ENCODE data around the gene CHMP4B. TPM values are rescaled to one million over a fixed set of nuclear protein-coding genes. Genes with fewer than 3 reads are reported as not detected.

Gene CHMP4B
- polyA plus RNA-seq, 1 donor = 93.7 TPM

GRCh38 chr20:33896509-33896908 is 85.4 kb downstream of the CHMP4B start:
- DNase-seq = no peak

GRCh38 chr20:33897313-33897912 is 86.3 kb downstream of the CHMP4B start:
- DNase-seq = no peak

DNA sequence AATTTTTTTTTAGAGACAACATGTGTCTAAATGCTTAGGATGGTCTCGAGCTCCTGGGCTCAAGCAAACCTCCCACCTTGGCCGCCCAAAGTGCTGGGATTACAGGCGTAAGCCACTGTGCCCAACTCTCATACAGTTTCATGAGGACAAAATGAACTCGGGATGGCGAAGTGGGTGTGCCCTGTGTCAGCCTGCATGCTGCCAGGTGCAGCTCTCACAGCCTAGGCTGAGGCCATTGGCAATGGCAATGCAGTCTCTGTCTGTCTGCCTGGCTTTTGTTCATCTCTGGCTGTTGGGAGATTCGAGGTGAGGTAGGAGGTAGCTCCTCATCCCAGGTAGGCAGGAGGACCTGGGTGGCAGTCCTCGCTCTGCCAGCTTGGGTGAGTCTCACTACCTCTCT is 88.0 kb downstream of the CHMP4B start:
- no peak for DNase-seq

DNA sequence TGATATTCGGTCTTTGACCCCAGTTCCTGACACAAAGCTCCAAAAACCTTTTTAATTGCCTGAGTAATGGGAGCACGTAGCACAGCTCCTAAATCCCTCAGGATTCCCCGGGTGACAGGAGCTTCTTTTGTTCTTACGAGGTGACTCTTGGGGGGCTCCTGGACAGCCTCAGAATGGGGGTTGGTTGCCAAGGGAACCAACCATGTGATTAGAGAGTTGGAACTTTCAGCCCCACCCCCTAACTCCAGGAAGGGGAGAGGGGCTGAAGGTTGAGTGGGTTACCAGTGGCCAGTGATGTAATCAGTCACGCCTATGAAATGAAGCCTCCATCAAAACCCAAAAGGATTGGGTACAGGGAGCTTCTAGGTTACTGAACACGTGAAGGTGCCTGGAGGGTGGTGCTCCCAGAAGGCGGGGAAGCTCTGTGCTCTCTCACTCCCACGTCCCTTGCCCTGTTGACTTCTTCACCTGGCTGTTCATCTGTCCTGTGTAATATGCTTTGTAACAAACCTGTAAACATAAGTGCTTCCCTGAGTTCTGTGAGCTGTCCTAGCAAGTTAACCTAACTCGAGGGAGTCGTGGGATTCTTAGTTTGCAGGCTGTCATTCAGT is 89.5 kb downstream of the CHMP4B start:
- DNase-seq = no peak

- no peak for DNase-seq
Measured at GRCh38 chr20:33901132-33901523, 90.0 kb downstream of the CHMP4B start.

- no peak for DNase-seq
Measured at GRCh38 chr20:33902011-33902410, 90.9 kb downstream of the CHMP4B start.

Other genes starting within 250 kb of the CHMP4B start
- gene C20orf144, start 149.0 kb upstream of the CHMP4B start, polyA plus RNA-seq (ENCODE audit: insufficient read length) = 0.33 TPM
- gene ACTL10, start 144.4 kb upstream of the CHMP4B start, polyA plus RNA-seq (ENCODE audit: insufficient read length) = 0.32 TPM
- gene NECAB3, start 136.9 kb upstream of the CHMP4B start, polyA plus RNA-seq (ENCODE audit: insufficient read length) = 13.3 TPM
- 14.7 TPM for gene E2F1, start 125.0 kb upstream of the CHMP4B start, polyA plus RNA-seq (ENCODE audit: insufficient read length)
- gene PXMP4, start 91.0 kb upstream of the CHMP4B start, polyA plus RNA-seq (ENCODE audit: insufficient read length) = 8.4 TPM
- gene ZNF341, start 79.4 kb upstream of the CHMP4B start, polyA plus RNA-seq (ENCODE audit: insufficient read length) = 3.0 TPM
- 144 TPM for gene RALY, start 182.6 kb downstream of the CHMP4B start, polyA plus RNA-seq (ENCODE audit: insufficient read length)

Measured in left kidney (tissue), 2 donors.